Common myeloid progenitor, CD34-positive (primary cell): ENCODE measurements around the gene ENTPD1.

ENCODE experiments used
- CTCF ChIA-PET: fragments of 350-600 bp; sonication (Branson Sonifier 250); formaldehyde crosslinking; loops from one replicate; lab custom pipeline; 2021; ENCODE audit warnings: antibody characterized with exemption; lab: Charles Lee
- POLR2A ChIA-PET: fragments of 350-600 bp; sonication (Branson Sonifier 250); formaldehyde crosslinking; loops from one replicate; lab custom pipeline; 2021; ENCODE audit warnings: antibody characterized with exemption; lab: Charles Lee
- DNase-seq, 3 donors: peaks; one replicate each; pipeline versions ENCODE4 v3.0.0 to v3.0.0-alpha.2; 2013
- H3K27ac ChIP-seq, 2 experiments: 1 replicate in 1 of 2; 2 replicates in 1 of 2; pipeline ENCODE4 v1.7.0; 2013; ENCODE audit warnings: inconsistent platforms in 2 of 2, low read length in 2 of 2, mild to moderate bottlenecking in 2 of 2, low read depth in 1 of 2, moderate library complexity in 1 of 2; ENCODE audit not compliant: severe bottlenecking in 2 of 2, insufficient read depth in 1 of 2, poor library complexity in 1 of 2
- H3K27me3 ChIP-seq, 5 experiments: replicated peaks in 2 of 5; 1 replicate in 3 of 5; 2 replicates in 2 of 5; pipeline versions ENCODE4 v1.6.1 to v1.7.0; 2013; ENCODE audit warnings: low read length in 4 of 5, mild to moderate bottlenecking in 2 of 5, moderate library complexity in 2 of 5, inconsistent platforms in 1 of 5; ENCODE audit not compliant: insufficient read depth in 5 of 5, control insufficient read depth in 4 of 5
- H3K36me3 ChIP-seq, 4 experiments: 1 replicate in 2 of 4; 2 replicates in 2 of 4; pipeline versions ENCODE4 v1.6.1 to v1.7.0; 2013; ENCODE audit warnings: low read length in 3 of 4, control low read depth in 1 of 4, mild to moderate bottlenecking in 1 of 4; ENCODE audit not compliant: control insufficient read depth in 4 of 4, insufficient read depth in 4 of 4
- H3K4me1 ChIP-seq, 4 experiments: 1 replicate in 3 of 4; 2 replicates in 1 of 4; pipeline versions ENCODE4 v1.6.1 to v1.7.1; 2013; ENCODE audit warnings: low read length in 3 of 4, mild to moderate bottlenecking in 3 of 4, control low read depth in 1 of 4, inconsistent platforms in 1 of 4, moderate library complexity in 1 of 4; ENCODE audit not compliant: control insufficient read depth in 4 of 4, insufficient read depth in 4 of 4; ENCODE audit errors: control extremely low read depth in 1 of 4
- H3K4me3 ChIP-seq, 7 experiments: 1 replicate in 4 of 7; 2 replicates in 3 of 7; pipeline versions ENCODE4 v1.5.1 to v1.7.0; 2013; ENCODE audit warnings: mild to moderate bottlenecking in 7 of 7, low read length in 6 of 7, moderate library complexity in 6 of 7, inconsistent platforms in 2 of 7, low read depth in 2 of 7, control low read depth in 1 of 7; ENCODE audit not compliant: insufficient read depth in 4 of 7, control insufficient read depth in 1 of 7; ENCODE audit errors: extremely low read depth in 1 of 7
- H3K9me3 ChIP-seq, 5 experiments: 1 replicate in 4 of 5; 2 replicates in 1 of 5; pipeline versions ENCODE4 v1.6.1 to v1.7.1; 2013; ENCODE audit warnings: low read length in 4 of 5, mild to moderate bottlenecking in 2 of 5, inconsistent platforms in 1 of 5, low read depth in 1 of 5, moderate library complexity in 1 of 5; ENCODE audit not compliant: control insufficient read depth in 4 of 5, insufficient read depth in 2 of 5; ENCODE audit errors: control extremely low read depth in 1 of 5
- WGBS: methylation state at CpG from one replicate; pipeline ENCODE4 v1.1.5; 2013; ENCODE audit not compliant: insufficient coverage; 5-methylcytosine and 5-hydroxymethylcytosine counted together

ENTPD1 gene

DNA sequence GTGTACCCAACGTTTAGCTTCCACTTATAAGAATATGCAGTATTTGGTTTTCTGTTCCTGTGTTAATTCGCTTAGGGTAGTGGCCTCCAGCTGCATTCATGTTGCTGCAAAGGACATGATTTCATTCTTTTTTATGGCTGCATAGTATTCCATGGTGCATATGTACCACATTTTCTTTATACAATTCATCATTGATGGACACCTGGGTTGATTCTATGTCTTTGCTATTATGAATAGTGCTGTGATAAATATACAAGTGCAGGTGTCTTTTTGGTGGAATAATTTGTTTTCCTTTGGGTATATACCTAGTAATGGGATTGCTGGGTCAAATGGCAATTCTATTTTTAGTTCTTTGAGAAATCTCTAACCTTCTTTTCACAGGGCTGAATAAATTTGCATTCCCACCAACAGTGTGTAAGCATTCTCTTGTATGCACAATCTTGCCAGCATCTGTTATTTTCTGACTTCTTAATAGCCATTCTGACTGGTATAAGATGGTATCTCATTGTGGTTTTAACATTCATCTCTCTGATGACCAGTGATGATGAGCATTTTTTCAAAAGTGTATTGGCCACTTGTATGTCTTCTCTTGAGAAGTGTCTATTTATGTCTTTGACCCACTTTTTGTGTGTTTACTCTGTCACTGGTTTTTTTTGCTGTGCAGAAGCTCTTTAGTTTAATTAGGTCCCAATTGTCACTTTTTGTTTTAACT lies 79.3 kb downstream of the ENTPD1 start:
- CTCF ChIA-PET = interaction anchor here (0.7 to 2.9 kb wide), 4 partner anchors 14 to 142 kb away, joined by 3 to 16 read pairs (median 4); partner anchors contain the start of gene TCTN3
- Histone ChIP-seq H3K27ac (no peak overlapping the region), H3K9me3 (no peaks in the 10 kb centered on the region), H3K4me3 (no peak overlapping the region), H3K4me1 (peaks cover 0 to 8% (median 7%) of the 10 kb centered on the region in 4 experiments), H3K27me3 (no peaks in the 10 kb centered on the region), H3K36me3 (no peaks in the 10 kb centered on the region)
- DNase-seq = peak in 1 of 3 donors; percentile 33
- POLR2A ChIA-PET = no interaction called here
- WGBS = 100% methylated on average over 1 of the region's 2 CpGs

DNA sequence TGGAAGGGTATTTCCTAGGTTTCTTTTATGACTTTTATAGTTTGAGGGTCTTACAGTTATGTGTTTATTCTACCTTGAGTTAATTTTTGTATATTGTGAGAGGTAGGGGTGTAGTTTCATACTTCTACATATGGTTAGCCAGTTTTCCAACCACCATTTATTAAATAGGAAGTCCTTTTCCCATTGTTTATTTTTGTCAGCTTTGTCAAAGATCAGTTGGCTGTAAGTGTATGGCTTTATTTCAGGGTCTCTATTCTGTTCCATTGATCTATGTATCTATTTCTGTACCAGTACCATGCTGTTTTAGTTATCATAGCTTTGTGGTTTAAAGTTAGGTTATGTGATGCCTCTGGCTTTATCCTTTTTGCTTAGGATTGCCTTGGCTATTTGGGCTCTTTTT lies 79.9 kb downstream of the ENTPD1 start:
- no peaks in the 10 kb centered on the region for H3K36me3 ChIP-seq
- POLR2A ChIA-PET = no interaction called here
- no peaks in the 10 kb centered on the region for H3K27me3 ChIP-seq
- CTCF ChIA-PET = interaction anchor here (0.7 to 1.0 kb wide), 2 partner anchors 94 to 142 kb away, joined by 3 to 4 read pairs; partner anchors contain the start of gene TCTN3
- H3K4me1 ChIP-seq = peaks cover 0 to 8% (median 7%) of the 10 kb centered on the region in 4 experiments
- no peaks in the 10 kb centered on the region for H3K9me3 ChIP-seq
- H3K4me3 ChIP-seq = no peak overlapping the region
- no peak overlapping the region for H3K27ac ChIP-seq
- DNase-seq = no peak

DNA sequence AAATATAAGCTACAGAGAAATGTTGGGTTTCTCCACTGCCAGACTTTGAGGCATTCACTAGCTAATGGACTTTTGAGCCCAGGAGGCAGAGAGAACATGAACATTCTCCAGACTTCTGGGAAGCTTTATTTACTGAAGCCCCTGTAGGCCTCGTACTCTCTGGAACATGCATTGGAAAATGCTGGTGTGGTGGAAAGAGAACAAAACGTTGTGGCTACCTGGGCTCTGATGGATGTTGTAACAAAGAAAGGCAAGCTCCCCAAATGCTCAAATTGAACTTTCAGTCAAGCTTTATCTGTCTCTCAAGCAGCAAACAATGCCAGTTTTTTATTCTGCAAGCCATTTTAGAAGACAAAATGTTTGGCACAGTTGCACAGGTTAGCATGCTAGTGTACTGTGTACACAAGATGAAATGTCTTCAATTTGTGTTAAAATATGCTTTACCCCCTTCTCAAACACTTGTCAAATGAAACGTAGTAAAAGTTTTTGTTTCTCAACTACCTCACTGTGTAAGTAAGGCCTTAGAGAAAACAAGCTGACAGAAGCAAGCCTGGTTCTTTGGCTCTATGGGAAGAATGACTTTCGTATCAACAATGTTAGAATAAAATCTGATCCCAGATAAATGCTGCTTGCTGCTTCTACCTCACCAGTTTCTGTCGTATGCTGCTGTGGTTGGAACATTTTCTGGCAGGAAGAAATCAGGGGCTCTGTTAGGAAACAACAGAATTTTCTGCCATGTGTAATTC lies 80.8 kb downstream of the ENTPD1 start:
- H3K9me3 ChIP-seq = no peaks in the 10 kb centered on the region
- peaks cover 0 to 13% (median 12%) of the 10 kb centered on the region in 4 experiments for H3K4me1 ChIP-seq
- WGBS = 38% methylated on average over 2 of the region's 5 CpGs
- H3K27me3 ChIP-seq = no peaks in the 10 kb centered on the region
- no peak overlapping the region for H3K4me3 ChIP-seq
- no peaks in the 10 kb centered on the region for H3K36me3 ChIP-seq
- no peak overlapping the region for H3K27ac ChIP-seq
- ChIA-PET POLR2A (no interaction called here), CTCF (interaction anchor here (0.9 to 1.0 kb wide), 2 partner anchors 23 to 95 kb away, joined by 3 read pairs; no protein-coding TSS in a partner anchor)
- DNase-seq = no peak

DNA sequence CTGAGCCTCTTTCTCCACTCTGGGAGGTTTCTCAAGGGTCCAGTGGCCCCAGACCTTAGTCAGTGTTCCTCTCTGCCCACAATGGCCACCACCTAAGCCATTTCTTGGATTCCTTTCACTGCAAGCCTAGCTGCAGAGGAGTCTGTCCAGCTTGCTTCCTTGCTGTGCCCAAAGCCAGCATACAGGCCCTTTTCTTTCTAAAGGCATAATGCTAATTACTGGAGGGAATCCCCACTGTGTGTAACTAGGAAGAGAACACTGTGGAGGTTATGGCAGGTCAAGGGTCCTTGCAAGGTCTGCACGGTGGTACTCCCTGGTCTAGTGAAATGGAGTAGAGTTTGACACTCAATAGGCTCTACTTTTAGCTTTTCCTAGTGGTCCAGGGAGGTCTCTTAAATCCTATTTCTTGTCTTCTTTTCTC lies 81.4 kb downstream of the ENTPD1 start:
- Histone ChIP-seq H3K4me1 (peaks cover 0 to 13% (median 12%) of the 10 kb centered on the region in 4 experiments), H3K27ac (no peak overlapping the region), H3K36me3 (no peaks in the 10 kb centered on the region), H3K9me3 (no peaks in the 10 kb centered on the region), H3K27me3 (no peaks in the 10 kb centered on the region), H3K4me3 (no peak overlapping the region)
- POLR2A ChIA-PET = no interaction called here
- no peak for DNase-seq
- 60% methylated on average over 1 of the region's 1 CpG for WGBS
- CTCF ChIA-PET = interaction anchor here (0.9 to 2.0 kb wide), 2 partner anchors 24 to 28 kb away, joined by 3 to 6 read pairs; no protein-coding TSS in a partner anchor

DNA sequence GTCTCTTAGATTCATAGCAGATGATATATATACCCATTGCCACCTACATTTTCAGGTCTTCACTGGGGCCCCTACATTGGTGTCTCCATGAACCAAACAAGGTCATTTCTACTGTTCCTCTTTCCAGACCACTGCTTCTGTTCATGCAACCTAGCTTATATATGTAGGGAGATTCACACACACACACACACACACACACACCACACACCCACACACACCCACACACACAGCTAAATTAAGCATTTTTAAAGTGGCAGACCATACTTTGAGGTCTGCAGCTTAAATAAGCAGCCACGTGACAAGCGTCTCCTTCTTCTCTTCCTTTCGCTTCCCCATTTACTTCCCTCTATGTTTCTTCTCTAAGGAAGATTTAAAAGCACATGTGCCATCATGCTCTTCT lies 81.8 kb downstream of the ENTPD1 start:
- no peak overlapping the region for H3K27ac ChIP-seq
- H3K9me3 ChIP-seq = no peaks in the 10 kb centered on the region
- POLR2A ChIA-PET = no interaction called here
- no peak overlapping the region for H3K4me3 ChIP-seq
- peaks cover 0 to 13% (median 9%) of the 10 kb centered on the region in 4 experiments for H3K4me1 ChIP-seq
- no peaks in the 10 kb centered on the region for H3K27me3 ChIP-seq
- 84% methylated on average over 3 of the region's 3 CpGs for WGBS
- CTCF ChIA-PET = interaction anchor here (2.0 to 9.1 kb wide), 3 partner anchors 27 to 463 kb away, joined by 6 to 110 read pairs (median 9); partner anchors contain the start of gene TCTN3
- no peaks in the 10 kb centered on the region for H3K36me3 ChIP-seq
- peak in 1 of 3 donors; percentile 31 for DNase-seq

DNA sequence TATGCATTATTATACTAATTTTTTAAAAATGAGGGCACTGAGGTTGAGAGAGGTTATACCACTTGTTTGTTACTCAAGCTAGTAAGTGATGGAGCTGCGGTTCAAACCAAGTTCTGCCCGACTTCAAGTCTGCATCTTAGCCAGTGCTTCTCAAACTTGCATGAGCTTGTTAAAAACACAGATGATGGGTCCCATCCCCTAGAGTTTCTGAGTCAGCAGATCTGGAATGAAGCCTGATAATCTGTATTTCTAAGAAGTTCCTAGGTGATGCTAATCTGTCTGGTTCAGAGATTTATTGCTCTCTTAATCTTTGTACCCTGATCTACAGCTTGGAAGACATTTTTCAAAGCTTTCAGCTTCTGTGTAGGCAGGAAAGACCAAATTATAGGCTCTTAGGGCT lies 84.2 kb downstream of the ENTPD1 start:
- no peaks in the 10 kb centered on the region for H3K27me3 ChIP-seq
- no peaks in the 10 kb centered on the region for H3K36me3 ChIP-seq
- no peak overlapping the region for H3K27ac ChIP-seq
- DNase-seq = no peak
- peaks cover 0 to 13% (median 7%) of the 10 kb centered on the region in 4 experiments for H3K4me1 ChIP-seq
- CTCF ChIA-PET = interaction anchor here (1.4 to 9.1 kb wide), 5 partner anchors 8 to 465 kb away, joined by 3 to 110 read pairs (median 28); partner anchors contain the start of gene TCTN3
- no peaks in the 10 kb centered on the region for H3K9me3 ChIP-seq
- WGBS = 84% methylated on average over 2 of the region's 2 CpGs
- POLR2A ChIA-PET = interaction anchor here (0.8 kb wide), 1 partner anchor 11 kb away, joined by 3 read pairs; no protein-coding TSS in a partner anchor
- no peak overlapping the region for H3K4me3 ChIP-seq
